T-helper 2 cell treated with Interferon-gamma antibody and Interleukin-4, amounts not matched to agents 5 μg/mL and 100 μg/mL, for 36 hours (primary cell): ENCODE results near the gene SLC35E1.
"Not testable (repeated sequence)": the region's sequence is repeated elsewhere in the genome, so short reads cannot be mapped to it uniquely, and the experiment has no call there.

Source experiments
- DNase-seq: peaks from one replicate; pipeline ENCODE4 v3.0.0; 2021; ENCODE audit warnings: low spot score
- H3K27ac Mint-ChIP-seq: one replicate; pipeline ENCODE4 v1.8.0; 2021; ENCODE audit warnings: mild to moderate bottlenecking, mixed read lengths
- H3K27me3 Mint-ChIP-seq: one replicate; pipeline ENCODE4 v1.8.0; 2021; ENCODE audit warnings: low read depth, mixed read lengths
- H3K36me3 Mint-ChIP-seq: one replicate; pipeline ENCODE4 v1.8.0; 2021; ENCODE audit warnings: low read depth, mixed read lengths
- H3K4me1 Mint-ChIP-seq: one replicate; pipeline ENCODE4 v1.8.0; 2021; ENCODE audit warnings: low read depth, mixed read lengths
- H3K4me3 Mint-ChIP-seq: one replicate; pipeline ENCODE4 v1.8.0; 2022; ENCODE audit warnings: mild to moderate bottlenecking, moderate library complexity, mixed read lengths
- H3K9me3 Mint-ChIP-seq: one replicate; pipeline ENCODE4 v1.8.0; 2021; ENCODE audit warnings: mixed read lengths

Gene SLC35E1

GRCh38 chr19:16506961-16507360 is 65.3 kb downstream of the SLC35E1 start:
- Mint-ChIP-seq H3K27me3 (no peaks in the 10 kb centered on the region), H3K27ac (no peak overlapping the region), H3K4me3 (no peak overlapping the region), H3K9me3 (no peaks in the 10 kb centered on the region), H3K36me3 (no peaks in the 10 kb centered on the region), H3K4me1 (no peaks in the 10 kb centered on the region)
- DNase-seq: no peak

DNA sequence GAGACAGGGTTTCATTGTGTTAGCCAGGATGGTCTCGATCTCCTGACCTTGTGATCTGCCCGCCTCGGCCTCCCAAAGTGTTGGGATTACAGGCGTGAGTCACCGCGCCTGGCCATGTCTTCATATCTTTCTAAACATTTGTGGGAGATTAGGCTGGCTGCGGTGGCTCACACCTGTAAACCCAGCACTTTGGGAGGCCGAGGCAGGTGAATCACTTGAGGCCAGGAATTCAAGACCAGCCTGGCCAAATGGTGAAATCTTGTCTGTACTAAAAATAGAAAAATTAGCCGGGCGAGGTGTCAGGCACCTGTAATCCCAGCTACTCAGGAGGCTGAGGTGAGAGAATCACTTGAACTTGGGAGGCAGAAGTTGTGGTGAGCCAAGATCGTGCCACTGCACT is 66.1 kb downstream of the SLC35E1 start:
- H3K36me3 Mint-ChIP-seq, H3K27ac Mint-ChIP-seq, H3K4me1 Mint-ChIP-seq, H3K4me3 Mint-ChIP-seq, H3K9me3 Mint-ChIP-seq, H3K27me3 Mint-ChIP-seq, DNase-seq: not testable (repeated sequence)

DNA sequence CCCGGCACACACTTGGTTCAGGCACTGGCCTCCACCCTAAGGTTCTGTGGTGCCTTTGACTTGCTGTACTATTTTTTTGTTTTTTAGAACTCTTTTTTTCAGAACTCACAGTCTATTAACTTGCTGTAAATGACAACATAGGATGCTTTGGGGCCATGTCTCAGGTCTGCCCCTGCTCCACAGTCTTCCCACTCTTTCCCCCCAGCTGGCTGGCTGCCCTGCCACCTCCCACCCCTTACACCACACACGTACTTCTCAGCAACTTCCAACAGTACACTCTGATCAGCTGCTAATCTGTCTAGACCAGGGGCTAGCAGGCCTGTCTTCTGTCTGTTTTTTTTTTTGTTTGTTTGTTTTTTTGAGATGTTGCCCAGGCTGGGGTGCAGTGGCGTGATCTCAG is 67.9 kb downstream of the SLC35E1 start:
- no peak overlapping the region for H3K4me3 Mint-ChIP-seq
- H3K27me3 Mint-ChIP-seq: no peaks in the 10 kb centered on the region
- no peak for DNase-seq
- no peaks in the 10 kb centered on the region for H3K9me3 Mint-ChIP-seq
- no peak overlapping the region for H3K27ac Mint-ChIP-seq
- H3K4me1 Mint-ChIP-seq: no peaks in the 10 kb centered on the region
- H3K36me3 Mint-ChIP-seq: peaks cover 2% of the 10 kb centered on the region
